Ishikawa (cell line): ENCODE measurements around the gene DNAH2.

ENCODE experiments used
- CEBPB ChIP-seq: IDR thresholded peaks from 2 replicates; pipeline ENCODE4 v1.6.1; 2012
- EGR1 ChIP-seq: IDR thresholded peaks from 2 replicates; pipeline ENCODE4 v1.6.1; 2012
- EP300 ChIP-seq: IDR thresholded peaks from 2 replicates; pipeline ENCODE4 v1.6.1; 2012; ENCODE audit warnings: borderline replicate concordance
- MAX ChIP-seq: IDR thresholded peaks from 2 replicates; pipeline ENCODE4 v1.6.1; 2012
- NFIC ChIP-seq: IDR thresholded peaks from 2 replicates; pipeline ENCODE4 v1.6.1; 2012
- RAD21 ChIP-seq: IDR thresholded peaks from 2 replicates; pipeline ENCODE4 v1.6.1; 2012; ENCODE audit warnings: low read depth
- REST ChIP-seq: IDR thresholded peaks from 2 replicates; pipeline ENCODE4 v1.6.1; 2012; ENCODE audit warnings: low read depth, mild to moderate bottlenecking
- TCF12 ChIP-seq: IDR thresholded peaks from 2 replicates; pipeline ENCODE4 v1.6.1; 2012; ENCODE audit warnings: low read depth
- ZBTB7A ChIP-seq: IDR thresholded peaks from 2 replicates; pipeline ENCODE4 v1.6.1; 2012; ENCODE audit warnings: low read depth
- TF ChIP-seq, protein P1 (sequence below): IDR thresholded peaks from 2 replicates; pipeline ENCODE4 v1.6.1; 2012

DNA sequence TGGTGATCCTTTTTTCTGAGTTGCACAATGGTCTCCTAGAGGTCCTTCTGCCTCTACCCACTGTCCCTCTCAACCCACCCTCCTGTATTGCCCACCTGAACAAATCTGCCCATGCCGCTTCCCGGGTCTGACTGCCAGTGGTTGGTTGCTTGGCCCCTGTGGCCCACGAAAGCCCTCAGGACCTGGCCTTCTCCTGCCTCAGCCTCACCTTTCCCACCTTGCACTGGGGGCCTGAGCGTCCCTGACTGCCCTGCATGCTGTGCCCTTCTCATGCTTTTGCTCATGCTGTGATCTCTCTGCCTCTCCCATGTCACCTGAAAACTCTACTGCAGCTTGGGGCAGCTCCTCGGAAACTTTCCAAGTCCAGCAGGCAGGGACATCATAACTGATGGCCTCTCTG is 102.7 kb downstream of the DNAH2 start:
- TF ChIP-seq RAD21 (no peak), NFIC (no peak), TCF12 (no peak), MAX (no peak), EP300 (no peak), REST (no peak), CEBPB (no peak), EGR1 (no peak), ZBTB7A (no peak)
- TF ChIP-seq, protein P1, sequence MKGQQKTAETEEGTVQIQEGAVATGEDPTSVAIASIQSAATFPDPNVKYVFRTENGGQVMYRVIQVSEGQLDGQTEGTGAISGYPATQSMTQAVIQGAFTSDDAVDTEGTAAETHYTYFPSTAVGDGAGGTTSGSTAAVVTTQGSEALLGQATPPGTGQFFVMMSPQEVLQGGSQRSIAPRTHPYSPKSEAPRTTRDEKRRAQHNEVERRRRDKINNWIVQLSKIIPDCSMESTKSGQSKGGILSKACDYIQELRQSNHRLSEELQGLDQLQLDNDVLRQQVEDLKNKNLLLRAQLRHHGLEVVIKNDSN = no peak
